ENCODE results near the gene MEF2D.

The MEF2D gene

DNA sequence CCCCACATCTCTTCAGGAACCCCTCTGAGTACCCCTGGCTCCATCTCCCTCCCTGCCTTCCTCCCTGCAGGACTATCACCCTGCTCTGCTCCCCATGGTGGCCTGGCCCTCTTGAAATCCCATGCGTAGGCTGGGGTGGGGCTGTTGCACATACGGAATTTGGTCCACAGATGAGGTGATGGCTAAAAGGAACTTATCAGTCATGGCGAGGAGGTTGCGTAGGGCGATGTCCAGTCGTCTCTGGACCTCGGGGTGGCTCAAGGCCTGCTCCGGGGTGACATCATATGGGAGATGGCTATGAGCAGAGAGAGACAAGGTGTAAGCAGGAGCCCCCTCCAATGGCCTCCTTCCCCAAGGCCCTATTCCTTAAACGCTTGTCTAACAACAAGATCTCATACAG is 36.5 kb upstream of the MEF2D start:
- no peak overlapping the region for H3K4me3 ChIP-seq (ENCODE audit: low read depth, low read length)
- no peak for DNase-seq (ENCODE audit: low read depth, low spot score)
- ChIA-PET CTCF (interaction anchor here (1.7 kb wide), 1 partner anchor 29 kb away, joined by 4 read pairs; no protein-coding TSS in a partner anchor), POLR2A (no interaction called here)
- TF ChIP-seq, protein P1, sequence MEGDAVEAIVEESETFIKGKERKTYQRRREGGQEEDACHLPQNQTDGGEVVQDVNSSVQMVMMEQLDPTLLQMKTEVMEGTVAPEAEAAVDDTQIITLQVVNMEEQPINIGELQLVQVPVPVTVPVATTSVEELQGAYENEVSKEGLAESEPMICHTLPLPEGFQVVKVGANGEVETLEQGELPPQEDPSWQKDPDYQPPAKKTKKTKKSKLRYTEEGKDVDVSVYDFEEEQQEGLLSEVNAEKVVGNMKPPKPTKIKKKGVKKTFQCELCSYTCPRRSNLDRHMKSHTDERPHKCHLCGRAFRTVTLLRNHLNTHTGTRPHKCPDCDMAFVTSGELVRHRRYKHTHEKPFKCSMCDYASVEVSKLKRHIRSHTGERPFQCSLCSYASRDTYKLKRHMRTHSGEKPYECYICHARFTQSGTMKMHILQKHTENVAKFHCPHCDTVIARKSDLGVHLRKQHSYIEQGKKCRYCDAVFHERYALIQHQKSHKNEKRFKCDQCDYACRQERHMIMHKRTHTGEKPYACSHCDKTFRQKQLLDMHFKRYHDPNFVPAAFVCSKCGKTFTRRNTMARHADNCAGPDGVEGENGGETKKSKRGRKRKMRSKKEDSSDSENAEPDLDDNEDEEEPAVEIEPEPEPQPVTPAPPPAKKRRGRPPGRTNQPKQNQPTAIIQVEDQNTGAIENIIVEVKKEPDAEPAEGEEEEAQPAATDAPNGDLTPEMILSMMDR (IDR thresholded peaks at IDR 0.05; ENCODE audit: insufficient read depth, low read length, missing control alignments): no peak

DNA sequence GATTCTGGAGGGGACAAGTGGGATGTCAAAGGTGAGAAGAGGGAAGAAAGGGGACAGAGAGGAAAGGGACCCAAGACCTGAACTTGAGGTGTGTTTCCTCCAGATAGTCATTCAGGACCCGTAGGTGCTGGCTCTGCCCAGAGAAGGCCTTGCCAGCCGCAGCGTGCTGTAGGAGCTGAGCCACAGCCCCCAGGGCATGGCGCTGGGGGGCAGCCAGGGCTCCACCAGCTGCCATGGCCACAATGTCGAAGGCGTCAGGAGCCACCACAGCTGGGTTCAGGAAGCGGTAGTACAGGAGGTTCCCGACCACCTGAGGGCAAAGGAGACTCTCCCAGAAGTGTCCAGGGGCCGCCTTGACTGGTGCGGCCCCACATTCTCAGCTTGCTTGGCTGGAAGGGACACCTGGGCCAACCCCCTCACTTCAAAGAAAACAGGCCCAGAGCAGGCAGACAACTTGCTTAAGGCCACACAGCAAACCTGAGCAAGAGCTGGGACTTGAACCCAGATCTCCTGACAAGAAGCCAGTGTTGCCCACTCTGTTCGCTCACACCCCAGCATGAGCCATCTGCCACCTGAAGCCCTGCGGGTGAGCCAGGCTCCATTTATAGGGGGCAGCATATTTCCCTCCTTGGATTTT is 34.0 kb upstream of the MEF2D start:
- POLR2A ChIA-PET: no interaction called here
- CTCF ChIA-PET: interaction anchor here (1.0 kb wide), 1 partner anchor 88 kb away, joined by 3 read pairs; no protein-coding TSS in a partner anchor
- DNase-seq (ENCODE audit: low read depth, low spot score): no peak
- no peak overlapping the region for H3K4me3 ChIP-seq (ENCODE audit: low read depth, low read length)
- TF ChIP-seq, protein P1 (IDR thresholded peaks at IDR 0.05; ENCODE audit: insufficient read depth, low read length, missing control alignments): no peak

DNA sequence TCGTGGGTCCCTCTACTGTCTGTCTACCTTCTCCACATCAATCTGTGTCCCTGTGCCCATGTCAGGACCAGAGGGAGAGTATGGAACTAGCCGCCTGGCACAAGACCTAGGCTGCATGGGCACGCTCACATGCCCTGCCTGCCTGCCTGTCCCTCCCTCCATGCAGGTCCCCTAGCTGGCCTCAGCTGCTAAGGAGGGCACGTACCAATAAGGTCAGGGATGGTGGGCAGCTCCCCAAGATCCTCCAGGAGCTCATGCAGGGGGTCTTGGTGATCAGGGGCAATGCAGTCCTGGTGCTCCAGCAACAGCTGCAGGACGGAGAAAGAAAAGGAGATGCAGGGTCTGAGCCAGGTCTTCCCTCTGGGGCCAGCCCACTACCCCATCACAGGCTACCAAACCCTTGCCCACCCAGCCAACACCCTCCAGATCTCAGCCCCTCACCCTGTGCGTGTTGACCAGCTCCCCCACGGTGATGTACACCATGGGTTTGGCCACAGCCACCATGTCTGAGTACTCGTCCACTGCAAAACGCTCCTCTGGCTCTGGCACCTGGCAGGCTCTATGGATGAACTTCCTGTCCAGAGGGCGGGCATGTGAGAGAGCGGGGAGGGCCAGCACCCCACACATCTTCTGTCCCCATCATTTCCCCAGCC is 33.1 kb upstream of the MEF2D start:
- TF ChIP-seq, protein P1 (IDR thresholded peaks at IDR 0.05; ENCODE audit: insufficient read depth, low read length, missing control alignments): no peak
- no peak overlapping the region for H3K4me3 ChIP-seq (ENCODE audit: low read depth, low read length)
- POLR2A ChIA-PET: interaction anchor here (1.0 kb wide), 1 partner anchor 29 kb away, joined by 4 read pairs; no protein-coding TSS in a partner anchor
- CTCF ChIA-PET: interaction anchor here (1.6 kb wide), 1 partner anchor 16 kb away, joined by 5 read pairs; no protein-coding TSS in a partner anchor
- DNase-seq (ENCODE audit: low read depth, low spot score): no peak

DNA sequence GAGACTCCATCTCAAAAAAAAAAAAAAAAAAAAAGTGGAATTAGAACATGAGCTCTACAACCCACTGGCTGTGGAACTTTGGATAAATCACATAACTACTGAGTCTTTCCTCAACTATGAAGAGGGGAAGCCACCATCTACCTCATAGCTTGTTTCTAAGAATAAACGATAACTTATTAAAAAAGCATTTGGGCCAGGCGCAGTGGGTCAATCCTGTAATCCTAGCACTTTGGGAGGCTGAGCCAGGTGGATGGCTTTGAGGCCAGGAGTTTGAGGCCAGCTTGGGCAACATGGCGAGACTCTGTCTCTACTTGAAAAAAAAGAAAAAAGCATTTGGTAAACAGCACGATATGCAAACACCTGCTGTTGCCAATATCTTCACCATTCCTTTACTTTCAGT is 31.8 kb upstream of the MEF2D start:
- TF ChIP-seq, protein P1 (IDR thresholded peaks at IDR 0.05; ENCODE audit: insufficient read depth, low read length, missing control alignments): no peak
- H3K4me3 ChIP-seq (ENCODE audit: low read depth, low read length): no peak overlapping the region
- ChIA-PET POLR2A (no interaction called here), CTCF (interaction anchor here (0.6 to 1.7 kb wide), 3 partner anchors 15 to 76 kb away, joined by 3 to 5 read pairs (median 5); no protein-coding TSS in a partner anchor)
- no peak for DNase-seq (ENCODE audit: low read depth, low spot score)

DNA sequence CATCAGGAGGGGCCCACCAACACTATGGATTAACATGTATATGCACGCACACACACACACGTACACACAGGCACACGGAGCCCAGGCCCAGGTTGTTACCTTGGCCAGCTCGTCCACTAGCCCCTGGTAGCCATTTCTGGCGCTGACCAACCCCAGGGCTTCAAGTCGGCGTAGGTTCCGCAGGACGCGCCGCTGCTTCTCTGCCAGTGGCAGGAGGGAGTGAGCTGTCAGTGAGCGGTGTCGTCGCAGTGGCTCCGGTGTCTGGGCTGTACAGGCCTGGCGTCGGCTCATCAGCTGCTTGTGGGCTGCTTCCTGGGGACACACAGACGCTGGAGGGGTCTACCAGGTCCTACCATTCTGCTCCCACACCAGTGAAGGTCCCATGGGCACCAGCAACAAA is 29.4 kb upstream of the MEF2D start:
- DNase-seq (ENCODE audit: low read depth, low spot score): no peak
- no peak overlapping the region for H3K4me3 ChIP-seq (ENCODE audit: low read depth, low read length)
- ChIA-PET CTCF (interaction anchor here (0.7 to 1.9 kb wide), 2 partner anchors 40 to 147 kb away, joined by 4 read pairs; no protein-coding TSS in a partner anchor), POLR2A (no interaction called here)
- TF ChIP-seq, protein P1 (IDR thresholded peaks at IDR 0.05; ENCODE audit: insufficient read depth, low read length, missing control alignments): no peak

DNA sequence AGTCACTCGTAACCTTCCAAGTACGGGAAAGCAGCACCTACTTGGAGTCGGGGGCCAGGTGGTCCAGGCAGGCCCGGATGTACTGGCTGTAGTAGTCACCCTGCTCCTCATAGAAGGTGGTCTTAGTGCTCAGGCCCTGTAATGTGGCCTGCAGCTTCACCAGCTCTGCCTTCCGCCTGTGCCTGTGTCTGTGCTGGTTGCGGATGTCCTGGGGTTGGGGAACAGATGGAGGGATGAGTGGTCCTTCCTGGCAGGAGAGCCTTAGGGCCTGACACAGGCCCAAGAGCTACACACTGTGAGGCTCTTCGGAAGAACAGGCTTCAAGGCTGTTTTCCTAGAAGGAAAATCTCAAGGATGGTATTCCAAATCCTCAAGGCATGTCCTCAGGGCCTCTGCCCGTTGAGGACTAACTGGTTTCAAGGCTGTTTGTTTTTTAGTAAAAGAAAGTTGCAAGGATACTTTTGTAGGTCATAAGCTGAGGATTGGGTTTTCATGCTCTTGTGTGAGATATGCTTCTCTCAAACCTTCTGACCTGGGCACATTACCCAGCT is 28.4 kb upstream of the MEF2D start:
- TF ChIP-seq, protein P1 (IDR thresholded peaks at IDR 0.05; ENCODE audit: insufficient read depth, low read length, missing control alignments): no peak
- no peak for DNase-seq (ENCODE audit: low read depth, low spot score)
- ChIA-PET POLR2A (no interaction called here), CTCF (interaction anchor here (0.7 to 2.1 kb wide), 5 partner anchors 8 to 146 kb away, joined by 3 to 8 read pairs (median 4); no protein-coding TSS in a partner anchor)
- H3K4me3 ChIP-seq (ENCODE audit: low read depth, low read length): no peak overlapping the region

Measured in AG04449 (cell line).